SK-MEL-5 (cell line): Measurements from ENCODE around the gene HOXD10. TPM values are rescaled to one million over a fixed set of nuclear protein-coding genes. Genes with fewer than 3 reads are reported as not detected.

Experiments
- DNase-seq: peaks from one replicate; pipeline ENCODE4 v3.0.0-alpha.2; 2016; ENCODE audit warnings: low read depth, low spot score
- in situ Hi-C: cut with HindIII; loops from 2 replicates; pipeline ENCODE4 v1.10.0; 2016; ENCODE audit warnings: low sequenced_read_pairs, high pct_unique_total_duplicates, low pct_unique_long_range_greater_than_20kb
- total RNA-seq: library from RNA; depleted of rRNA; stranded (reverse); fragments of >200 nt; shearing (Covaris generic); gene quantifications from 2 replicates; pipeline ENCODE4 v1.2.3, GENCODE V29; 2014

Gene HOXD10
- total RNA-seq, 1 experiment from 2014 or later, result not detected

DNA sequence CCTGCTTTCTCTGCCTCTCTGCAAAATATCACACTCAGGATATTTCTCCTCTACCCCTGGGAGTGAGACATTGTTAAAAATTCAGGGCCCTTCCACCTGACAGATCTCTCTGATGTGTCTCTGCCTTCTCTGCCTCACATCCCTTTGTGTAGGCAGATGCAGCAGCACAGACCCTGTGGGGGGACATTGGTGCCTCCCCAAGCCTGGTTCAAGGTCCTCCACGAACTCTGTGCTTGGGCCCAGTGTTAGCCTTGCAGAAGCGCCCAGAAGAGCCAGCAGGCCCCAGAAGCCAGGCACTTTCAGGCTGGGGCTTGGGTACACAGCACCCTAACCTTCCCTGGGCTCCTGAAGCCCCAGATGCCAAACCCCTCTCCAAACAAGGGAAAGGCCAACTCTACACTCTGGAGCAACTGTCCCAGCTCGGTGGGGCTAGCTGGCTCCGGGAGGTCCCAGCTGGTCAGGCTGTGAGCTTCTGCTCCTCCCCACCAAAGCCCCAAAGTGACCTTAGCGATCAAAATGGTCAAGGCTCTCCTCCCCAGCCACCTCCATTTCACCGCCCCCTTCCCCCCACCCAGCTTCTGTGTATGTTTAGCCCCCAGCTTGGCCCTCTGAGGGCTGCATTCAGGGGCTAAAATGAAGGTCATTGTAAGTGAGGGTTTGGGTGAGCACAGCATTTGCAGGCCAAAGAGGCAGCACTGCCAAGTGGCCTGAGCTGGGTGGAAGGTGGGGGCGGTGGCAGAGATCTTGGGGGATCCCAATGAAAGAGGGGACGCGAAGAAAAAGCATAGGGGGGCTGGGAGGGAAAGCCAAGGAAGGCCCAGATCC lies 8.6 kb downstream of the HOXD10 start:
- no peak for DNase-seq
- in situ Hi-C loops, result no loop called here

GRCh38 chr2:176125772-176126054 lies 9.1 kb downstream of the HOXD10 start:
- no peak for DNase-seq
- in situ Hi-C loops, result no loop called here

DNA sequence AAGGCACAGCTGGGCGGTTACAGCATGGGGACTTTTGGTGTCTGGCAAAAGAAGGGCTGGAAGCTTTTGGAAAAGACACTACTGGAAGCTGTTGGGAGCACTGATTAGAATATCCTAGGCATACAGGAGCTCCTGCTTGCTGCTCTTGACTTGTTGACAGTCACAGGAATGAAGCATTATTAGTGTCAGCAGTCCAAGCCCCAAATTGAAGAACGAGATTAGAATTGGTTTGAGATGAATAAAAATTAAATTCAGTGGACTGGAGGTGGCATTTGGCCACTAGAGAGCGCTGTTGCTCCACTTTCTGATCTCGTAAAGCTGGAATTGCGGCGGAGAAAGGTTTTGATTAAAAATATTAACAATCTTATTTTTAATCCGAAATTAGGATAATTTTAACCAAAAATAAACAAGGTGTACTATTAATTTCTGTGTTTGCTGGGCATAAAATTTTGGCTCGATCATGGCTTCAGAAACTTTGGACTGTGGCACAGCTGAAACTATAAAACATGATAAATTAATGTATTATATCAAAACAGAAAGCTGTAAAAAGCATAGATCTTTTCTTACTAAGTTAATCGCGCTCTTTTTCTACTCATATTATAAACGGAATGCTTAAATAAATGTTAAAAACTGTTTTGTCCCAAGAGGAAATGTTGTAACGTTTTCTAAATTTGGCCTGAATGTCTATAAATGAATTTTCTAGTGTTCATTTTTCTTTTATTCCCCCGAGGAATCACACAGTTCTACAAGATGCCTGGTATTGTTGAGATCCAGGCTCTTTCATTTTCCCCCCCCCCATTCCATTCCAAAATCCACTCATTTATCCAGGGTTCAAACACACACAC lies 10.6 kb downstream of the HOXD10 start:
- in situ Hi-C loops, result no loop called here
- DNase-seq, result peak; percentile 62

DNA sequence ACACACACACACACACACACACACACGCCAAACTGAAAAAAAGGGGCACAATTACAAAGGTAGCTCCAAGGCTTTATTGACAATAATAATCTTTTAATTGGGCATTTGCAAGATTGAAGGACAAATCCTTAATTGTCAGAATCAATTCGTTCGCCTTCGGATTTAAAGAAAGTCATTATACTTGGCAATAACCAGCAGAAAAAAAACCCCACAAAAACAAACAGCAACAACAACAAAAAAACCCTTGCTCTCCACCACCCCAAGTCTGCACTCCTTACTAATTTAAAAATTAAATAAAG lies 11.1 kb downstream of the HOXD10 start:
- in situ Hi-C loops, result no loop called here
- DNase-seq, result no peak

DNA sequence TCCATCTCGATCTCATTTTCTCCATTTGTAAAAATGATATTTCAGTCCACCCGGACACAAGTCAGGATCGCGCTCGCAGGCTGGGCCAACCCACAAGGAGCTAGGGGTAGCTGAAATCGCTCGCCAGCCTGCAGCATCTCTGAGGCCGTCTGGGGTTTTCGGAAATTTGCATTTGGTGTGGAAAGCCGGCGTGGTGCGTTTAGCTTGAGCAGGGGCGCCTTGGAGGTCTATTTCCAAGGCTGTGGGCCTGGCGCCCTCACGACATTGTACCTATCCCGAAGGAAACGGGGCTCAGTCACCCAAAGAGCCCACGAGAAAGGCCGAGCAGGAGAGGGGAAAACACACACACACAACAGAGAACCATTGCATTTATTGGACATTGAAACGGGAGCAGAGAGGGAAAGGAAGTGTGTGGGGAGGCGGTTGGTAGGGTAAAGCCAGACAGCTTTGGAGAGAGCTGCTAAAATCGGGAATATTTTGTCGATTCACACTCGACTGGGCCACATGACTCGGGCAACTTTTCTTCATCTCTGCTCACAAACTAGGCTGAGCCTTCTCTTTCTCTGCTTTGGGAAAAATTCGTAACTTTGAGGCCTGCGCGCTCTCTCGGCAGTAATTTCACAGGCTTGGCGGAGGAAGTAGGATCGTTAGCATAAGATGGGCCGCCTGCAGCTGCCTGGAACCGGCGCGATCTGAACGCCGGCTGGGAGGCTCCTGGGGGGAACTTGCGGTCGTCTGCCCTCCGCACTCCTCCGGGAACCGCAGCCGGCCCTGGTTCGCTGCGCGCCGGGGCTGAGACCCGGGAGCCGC lies 11.8 kb downstream of the HOXD10 start:
- DNase-seq, result no peak
- in situ Hi-C loops, result no loop called here

DNA sequence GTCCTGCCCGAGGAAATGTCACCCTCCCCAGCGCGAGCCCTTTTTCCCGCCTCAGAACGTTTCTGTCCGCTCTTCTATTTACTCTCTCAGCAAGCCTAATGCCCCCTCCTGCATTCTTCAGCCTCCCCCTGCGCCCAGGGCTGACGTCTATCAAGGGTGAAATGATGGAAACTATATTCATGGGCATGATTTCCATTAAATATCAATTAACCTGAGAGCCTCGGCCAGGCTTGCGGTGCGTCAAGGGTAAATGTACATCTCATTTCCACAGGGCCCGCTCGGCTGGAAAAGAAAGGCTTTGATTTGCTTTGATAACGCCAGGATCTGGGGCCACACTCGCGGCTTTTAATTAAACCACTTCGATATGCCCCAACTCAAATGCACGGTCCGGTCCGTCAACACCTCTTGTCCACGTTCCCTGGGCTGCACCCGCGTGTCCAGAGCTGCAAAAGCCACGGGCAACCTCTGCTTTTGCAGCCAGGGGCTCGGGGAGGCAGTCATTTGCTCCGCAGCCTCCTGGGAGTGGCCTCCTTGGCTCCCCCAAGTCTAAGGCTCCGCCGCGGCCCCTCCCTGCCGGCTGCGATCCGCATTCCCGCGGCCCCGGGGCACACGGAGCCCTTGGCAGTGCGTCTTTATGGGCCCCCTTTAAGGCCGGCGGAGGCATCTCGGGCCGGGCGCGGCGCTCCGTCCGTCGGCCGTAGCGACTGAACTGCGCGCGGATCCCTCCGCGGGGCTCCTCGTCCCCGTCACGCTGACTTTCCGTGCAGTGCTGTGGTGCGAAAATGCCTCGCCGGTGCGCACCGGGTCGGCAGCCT lies 12.6 kb downstream of the HOXD10 start, which contains the start of gene HOXD8:
Gene HOXD8 (plus strand): TSS at position 724 of the 815 bp plus-strand sequence. CDS start 662 bp downstream, outside the sequence.
- in situ Hi-C loops, result no loop called here

DNA sequence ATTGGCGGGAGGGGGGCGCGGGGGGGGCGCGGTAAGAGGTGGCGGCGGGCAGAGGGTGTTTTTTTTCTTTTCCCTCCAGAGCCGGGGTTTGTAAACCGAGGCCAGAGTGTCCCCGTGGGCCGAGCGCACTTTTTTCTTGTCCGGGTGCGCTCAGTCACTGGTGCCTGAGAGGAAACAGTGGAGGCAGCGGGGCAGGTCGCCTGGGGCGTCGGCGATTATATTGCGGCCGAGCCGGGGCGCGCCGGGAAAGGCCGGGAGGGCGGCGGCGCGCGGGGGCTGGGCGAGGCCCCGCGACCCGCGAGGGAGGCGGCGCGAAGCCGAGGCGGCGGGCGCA lies 13.2 kb downstream of the HOXD10 start:
- DNase-seq, result no peak
- in situ Hi-C loops, result no loop called here

More for the DNA sequence above, 12.6 kb downstream of the HOXD10 start, which contains the start of gene HOXD8:
- peak; percentile 71 for DNase-seq

DNA sequence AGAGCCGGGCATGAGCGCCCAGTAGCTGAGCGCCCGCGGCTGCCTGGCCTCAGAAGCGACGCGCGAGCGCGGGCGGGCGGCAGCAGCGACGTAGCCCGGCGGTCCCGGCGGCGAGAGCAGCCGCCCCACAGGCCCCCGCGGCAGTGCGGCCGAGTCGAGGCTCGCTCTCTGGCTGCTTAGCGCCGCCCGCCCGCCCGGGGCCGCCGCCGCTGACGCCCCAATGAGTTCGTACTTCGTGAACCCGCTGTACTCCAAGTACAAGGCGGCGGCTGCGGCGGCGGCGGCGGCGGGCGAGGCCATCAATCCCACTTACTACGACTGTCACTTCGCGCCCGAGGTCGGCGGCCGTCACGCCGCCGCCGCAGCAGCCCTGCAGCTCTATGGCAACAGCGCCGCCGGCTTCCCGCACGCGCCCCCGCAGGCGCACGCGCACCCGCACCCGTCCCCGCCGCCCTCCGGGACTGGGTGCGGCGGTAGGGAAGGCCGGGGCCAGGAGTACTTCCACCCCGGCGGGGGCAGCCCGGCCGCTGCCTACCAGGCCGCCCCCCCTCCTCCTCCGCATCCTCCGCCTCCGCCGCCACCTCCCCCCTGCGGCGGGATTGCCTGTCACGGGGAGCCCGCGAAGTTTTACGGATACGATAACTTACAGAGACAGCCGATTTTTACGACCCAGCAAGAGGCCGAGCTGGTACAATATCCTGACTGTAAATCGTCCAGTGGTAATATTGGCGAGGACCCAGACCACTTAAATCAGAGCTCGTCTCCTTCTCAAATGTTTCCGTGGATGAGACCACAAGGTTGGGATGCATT lies 13.8 kb downstream of the HOXD10 start:
- in situ Hi-C loops, result no loop called here
- peak; percentile 61 for DNase-seq

GRCh38 chr2:176130957-176131847 lies 14.6 kb downstream of the HOXD10 start:
- no peak for DNase-seq
- in situ Hi-C loops, result no loop called here

GRCh38 chr2:176131848-176132158 lies 15.2 kb downstream of the HOXD10 start:
- no peak for DNase-seq
- in situ Hi-C loops, result no loop called here

- DNase-seq, result no peak
- in situ Hi-C loops, result no loop called here
Observed at GRCh38 chr2:176132205-176133171, 15.9 kb downstream of the HOXD10 start.

DNA sequence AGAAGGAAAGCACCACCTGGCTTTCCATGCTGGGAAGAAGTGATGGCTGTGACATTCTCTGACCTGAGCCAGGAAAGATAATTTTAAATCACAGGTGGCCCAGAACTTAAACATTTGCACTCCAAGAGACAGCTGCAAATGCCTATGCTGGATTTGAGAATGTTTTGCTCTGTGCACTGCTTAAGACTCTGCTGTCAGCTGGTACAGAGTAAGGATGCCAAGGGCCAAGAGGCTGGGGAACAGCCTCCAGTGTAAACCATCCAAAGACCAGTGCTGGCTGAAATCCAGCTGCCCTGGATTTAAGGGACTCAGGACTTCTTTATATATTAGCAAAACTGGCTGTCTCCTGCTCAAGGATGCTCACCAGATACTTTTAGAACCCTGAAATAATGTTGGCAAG lies 16.8 kb downstream of the HOXD10 start:
- in situ Hi-C loops, result no loop called here
- no peak for DNase-seq

GRCh38 chr2:176134035-176134434 lies 17.5 kb downstream of the HOXD10 start:
- in situ Hi-C loops, result no loop called here
- no peak for DNase-seq

GRCh38 chr2:176135035-176135440 lies 18.5 kb downstream of the HOXD10 start:
- DNase-seq, result peak; percentile 38
- in situ Hi-C loops, result no loop called here
